Activated B cell treated with CpG ODN at 0.5 μM for 24 hours (primary cell): ENCODE results near the gene AOPEP. TPM values are rescaled to one million over a fixed set of nuclear protein-coding genes. Genes with fewer than 3 reads are reported as not detected.

ENCODE experiments used
- ATAC-seq: fragments of 200-7000 bp; cut with Tn5 transposase; one replicate; pipeline ENCODE4 v1.10.0; 2021; ENCODE audit warnings: low read depth, mild to moderate bottlenecking, moderate library complexity
- CTCF ChIA-PET: fragments of 350-600 bp; sonication (Branson Sonifier 250); formaldehyde crosslinking; loops from one replicate; lab custom pipeline; 2021; ENCODE audit warnings: antibody characterized with exemption; lab: Charles Lee
- POLR2A ChIA-PET: fragments of 350-600 bp; sonication (Branson Sonifier 250); formaldehyde crosslinking; loops from one replicate; lab custom pipeline; 2021; ENCODE audit warnings: antibody characterized with exemption; lab: Charles Lee
- DNase-seq: peaks from one replicate; pipeline ENCODE4 v3.0.0; 2022
- H3K27ac Mint-ChIP-seq: one replicate; pipeline ENCODE4 v1.8.0; 2020; ENCODE audit warnings: mixed read lengths
- H3K27me3 Mint-ChIP-seq: one replicate; pipeline ENCODE4 v1.8.0; 2021; ENCODE audit warnings: mixed read lengths
- H3K36me3 Mint-ChIP-seq: one replicate; pipeline ENCODE4 v1.8.0; 2021; ENCODE audit warnings: low read depth, mixed read lengths
- H3K4me1 Mint-ChIP-seq: one replicate; pipeline ENCODE4 v1.8.0; 2021; ENCODE audit warnings: mixed read lengths
- H3K4me3 Mint-ChIP-seq: one replicate; pipeline ENCODE4 v1.8.0; 2020; ENCODE audit warnings: mild to moderate bottlenecking, mixed read lengths
- H3K9me3 Mint-ChIP-seq: one replicate; pipeline ENCODE4 v1.8.0; 2020; ENCODE audit warnings: mixed read lengths
- intact Hi-C: fragments of 100-400 bp; cut with micrococcal nuclease; formaldehyde crosslinking; loops from one replicate; pipeline ENCODE4 v1.15.1; 2024
- total RNA-seq: library from RNA; stranded (reverse); gene quantifications from 2 replicates; pipeline ENCODE4 v1.2.3, GENCODE V29; 2022
- TF ChIP-seq, protein P1 (sequence below): fragments of 200-600 bp; IDR thresholded peaks from one replicate; pipeline ENCODE4 v1.8.0; 2022; ENCODE audit warnings: antibody characterized with exemption, mild to moderate bottlenecking

Gene AOPEP
- total RNA-seq, 1 donor from 2014 or later = 20.4 TPM

- no peak overlapping the region for H3K4me3 Mint-ChIP-seq
- TF ChIP-seq, protein P1, sequence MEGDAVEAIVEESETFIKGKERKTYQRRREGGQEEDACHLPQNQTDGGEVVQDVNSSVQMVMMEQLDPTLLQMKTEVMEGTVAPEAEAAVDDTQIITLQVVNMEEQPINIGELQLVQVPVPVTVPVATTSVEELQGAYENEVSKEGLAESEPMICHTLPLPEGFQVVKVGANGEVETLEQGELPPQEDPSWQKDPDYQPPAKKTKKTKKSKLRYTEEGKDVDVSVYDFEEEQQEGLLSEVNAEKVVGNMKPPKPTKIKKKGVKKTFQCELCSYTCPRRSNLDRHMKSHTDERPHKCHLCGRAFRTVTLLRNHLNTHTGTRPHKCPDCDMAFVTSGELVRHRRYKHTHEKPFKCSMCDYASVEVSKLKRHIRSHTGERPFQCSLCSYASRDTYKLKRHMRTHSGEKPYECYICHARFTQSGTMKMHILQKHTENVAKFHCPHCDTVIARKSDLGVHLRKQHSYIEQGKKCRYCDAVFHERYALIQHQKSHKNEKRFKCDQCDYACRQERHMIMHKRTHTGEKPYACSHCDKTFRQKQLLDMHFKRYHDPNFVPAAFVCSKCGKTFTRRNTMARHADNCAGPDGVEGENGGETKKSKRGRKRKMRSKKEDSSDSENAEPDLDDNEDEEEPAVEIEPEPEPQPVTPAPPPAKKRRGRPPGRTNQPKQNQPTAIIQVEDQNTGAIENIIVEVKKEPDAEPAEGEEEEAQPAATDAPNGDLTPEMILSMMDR = no peak
- no peak for ATAC-seq
- H3K27ac Mint-ChIP-seq = no peak overlapping the region
- no peak for DNase-seq
- intact Hi-C loops = no loop called here
- no peaks in the 10 kb centered on the region for H3K9me3 Mint-ChIP-seq
- ChIA-PET POLR2A (no interaction called here), CTCF (no interaction called here)
- H3K36me3 Mint-ChIP-seq = no peaks in the 10 kb centered on the region
- H3K4me1 Mint-ChIP-seq = no peaks in the 10 kb centered on the region
- no peaks in the 10 kb centered on the region for H3K27me3 Mint-ChIP-seq
These were observed 125.9 kb downstream of the AOPEP start for GRCh38 chr9:94852373-94852772.

DNA sequence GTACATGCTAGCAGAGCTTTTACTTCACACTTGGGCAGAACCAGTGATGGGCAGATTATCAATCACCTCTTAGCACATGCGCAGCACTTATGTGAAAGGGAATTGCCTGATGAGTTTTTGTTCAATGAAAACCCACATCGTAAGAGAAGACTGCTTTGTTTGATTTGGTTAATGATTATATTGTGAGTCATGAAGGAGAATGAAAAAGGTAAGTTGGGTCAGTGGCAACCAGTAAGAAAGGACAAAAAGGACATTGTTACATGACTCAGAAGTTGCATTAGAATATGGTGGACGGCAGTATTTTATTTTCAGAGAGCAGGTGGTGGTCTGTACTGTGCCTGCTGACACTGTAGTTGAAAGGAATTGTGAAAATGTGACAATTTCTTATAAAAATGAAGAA, 127.4 kb downstream of the AOPEP start:
- TF ChIP-seq, protein P1 = no peak
- intact Hi-C loops = no loop called here
- H3K27ac Mint-ChIP-seq = no peak overlapping the region
- POLR2A ChIA-PET = no interaction called here
- ATAC-seq (no peak), DNase-seq (no peak)
- H3K36me3 Mint-ChIP-seq = peaks cover 5% of the 10 kb centered on the region
- no peak overlapping the region for H3K4me3 Mint-ChIP-seq
- no peaks in the 10 kb centered on the region for H3K27me3 Mint-ChIP-seq
- H3K9me3 Mint-ChIP-seq = peaks cover 4% of the 10 kb centered on the region
- H3K4me1 Mint-ChIP-seq = no peaks in the 10 kb centered on the region
- CTCF ChIA-PET = no interaction called here

GRCh38 chr9:94855903-94856302, 129.4 kb downstream of the AOPEP start:
- TF ChIP-seq, protein P1 = no peak
- Mint-ChIP-seq H3K27ac (no peak overlapping the region), H3K36me3 (peaks cover 5% of the 10 kb centered on the region), H3K27me3 (no peaks in the 10 kb centered on the region), H3K9me3 (peaks cover 4% of the 10 kb centered on the region), H3K4me3 (no peak overlapping the region), H3K4me1 (peaks cover 18% of the 10 kb centered on the region)
- intact Hi-C loops = no loop called here
- ChIA-PET POLR2A (no interaction called here), CTCF (no interaction called here)
- no peak for DNase-seq
- no peak for ATAC-seq

GRCh38 chr9:94857791-94858190, 131.3 kb downstream of the AOPEP start:
- no peak overlapping the region for H3K27ac Mint-ChIP-seq
- peaks cover 4% of the 10 kb centered on the region for H3K9me3 Mint-ChIP-seq
- ChIA-PET POLR2A (no interaction called here), CTCF (no interaction called here)
- H3K27me3 Mint-ChIP-seq = no peaks in the 10 kb centered on the region
- peaks cover 5% of the 10 kb centered on the region for H3K36me3 Mint-ChIP-seq
- DNase-seq (no peak), ATAC-seq (no peak)
- TF ChIP-seq, protein P1 = no peak
- intact Hi-C loops = no loop called here
- no peak overlapping the region for H3K4me3 Mint-ChIP-seq
- peaks cover 36% of the 10 kb centered on the region for H3K4me1 Mint-ChIP-seq

- ATAC-seq = no peak
- POLR2A ChIA-PET = no interaction called here
- Mint-ChIP-seq H3K4me3 (no peak overlapping the region), H3K36me3 (peaks cover 5% of the 10 kb centered on the region), H3K27ac (no peak overlapping the region), H3K27me3 (no peaks in the 10 kb centered on the region), H3K9me3 (peaks cover 4% of the 10 kb centered on the region), H3K4me1 (peaks cover 42% of the 10 kb centered on the region)
- TF ChIP-seq, protein P1 = no peak
- DNase-seq = no peak
- CTCF ChIA-PET = no interaction called here
- intact Hi-C loops = no loop called here
These were observed 132.7 kb downstream of the AOPEP start for GRCh38 chr9:94859226-94859625.
